COR-L47 (cell line): Measurements from ENCODE around the gene ZNF185.
"Not testable (repeated sequence)": the region's sequence is repeated elsewhere in the genome, so short reads cannot be mapped to it uniquely, and the experiment has no call there.

ENCODE experiments used
- DNase-seq: peaks from one replicate; lab custom pipeline; 2025; lab: John Stamatoyannopoulos, UW

The ZNF185 gene

DNA sequence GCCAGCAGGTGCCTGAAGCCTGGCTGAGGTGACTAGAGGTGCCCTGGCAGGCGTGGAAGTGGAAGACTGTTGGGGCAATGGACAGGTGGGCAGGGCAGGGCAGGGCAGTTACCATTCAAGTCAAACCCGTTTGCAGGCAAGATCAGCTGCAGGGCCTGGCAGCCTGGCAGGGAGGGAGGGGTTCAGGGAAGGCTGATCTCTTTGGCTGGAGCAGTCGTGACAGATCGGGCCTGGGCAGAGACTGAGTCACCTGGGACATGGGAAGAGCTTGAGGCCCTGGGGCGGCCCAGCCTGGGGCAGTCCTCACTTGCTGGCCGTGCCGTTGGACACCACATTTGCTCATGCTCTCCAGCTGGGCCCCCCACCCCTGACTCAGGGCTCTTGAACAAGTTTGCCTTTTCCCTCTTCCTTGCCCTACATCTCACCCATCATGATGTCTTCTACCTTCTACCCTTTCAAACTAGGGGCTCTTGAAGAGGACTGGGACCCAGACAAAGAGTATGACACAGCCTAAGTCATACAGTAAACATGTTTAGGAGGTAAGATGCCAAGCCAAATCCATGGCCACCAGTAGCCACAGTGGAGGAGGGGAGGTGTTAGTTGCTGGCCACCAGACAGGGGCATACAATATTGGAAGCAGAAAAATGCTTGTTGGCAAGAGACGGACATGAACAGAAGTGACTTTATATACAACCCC lies 2.0 kb upstream of the ZNF185 start:
- DNase-seq = no peak

- DNase-seq = no peak
These were observed 1.4 kb upstream of the ZNF185 start for GRCh38 chrX:152896450-152896849.

- DNase-seq = no peak
These were observed 575 bp downstream of the ZNF185 start for GRCh38 chrX:152898442-152898841.

GRCh38 chrX:152899111-152899873 lies 1.4 kb downstream of the ZNF185 start:
- DNase-seq = no peak

GRCh38 chrX:152899874-152900719 lies 2.2 kb downstream of the ZNF185 start:
- DNase-seq = no peak

- no peak for DNase-seq
These were observed 3.1 kb downstream of the ZNF185 start for GRCh38 chrX:152900937-152901445.

GRCh38 chrX:152901816-152902501 lies 4.1 kb downstream of the ZNF185 start:
- DNase-seq = no peak

GRCh38 chrX:152902502-152902820 lies 4.6 kb downstream of the ZNF185 start:
- DNase-seq = no peak

GRCh38 chrX:152903589-152903988 lies 5.7 kb downstream of the ZNF185 start:
- DNase-seq = no peak

- peak; percentile 2 for DNase-seq
These were observed 6.5 kb downstream of the ZNF185 start for GRCh38 chrX:152904151-152905080.

GRCh38 chrX:152905081-152905420 lies 7.2 kb downstream of the ZNF185 start:
- no peak for DNase-seq

- no peak for DNase-seq
These were observed 9.3 kb downstream of the ZNF185 start for GRCh38 chrX:152907084-152907651.

GRCh38 chrX:152908486-152908885 lies 10.6 kb downstream of the ZNF185 start:
- no peak for DNase-seq

GRCh38 chrX:152910018-152910417 lies 12.2 kb downstream of the ZNF185 start:
- DNase-seq = not testable (repeated sequence)

DNA sequence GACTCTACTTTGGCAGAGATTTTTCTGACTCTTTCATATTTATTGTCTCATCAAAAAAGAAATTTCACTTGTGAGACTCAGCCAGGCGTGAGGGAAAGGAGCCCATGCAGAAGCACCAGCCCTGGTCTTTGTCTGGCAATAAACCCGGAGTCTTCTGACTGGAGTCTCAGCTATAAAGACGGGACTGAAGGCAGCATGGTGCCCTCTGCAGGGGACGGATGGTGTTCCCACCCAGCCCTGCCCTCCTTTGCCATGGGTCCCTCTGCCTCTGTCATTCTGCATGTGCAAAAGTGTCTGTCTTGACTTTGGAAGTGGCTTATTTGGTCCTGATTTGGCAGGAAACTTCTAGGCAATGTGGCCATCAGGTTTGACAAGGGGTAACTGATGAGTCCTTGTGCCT lies 14.2 kb downstream of the ZNF185 start:
- DNase-seq = no peak

- DNase-seq = no peak
These were observed 14.8 kb downstream of the ZNF185 start for GRCh38 chrX:152912641-152913040.

GRCh38 chrX:152913346-152913745 lies 15.5 kb downstream of the ZNF185 start:
- DNase-seq = no peak

GRCh38 chrX:152913910-152914309 lies 16.0 kb downstream of the ZNF185 start:
- no peak for DNase-seq

GRCh38 chrX:152915541-152916241 lies 17.8 kb downstream of the ZNF185 start:
- DNase-seq = peak; percentile 18
